Esophagus muscularis mucosa (tissue), 4 donors: ENCODE results near the gene PPM1B. TPM values are rescaled to one million over a fixed set of nuclear protein-coding genes. Genes with fewer than 3 reads are reported as not detected.

Experiments
- DNase-seq: peaks from one replicate; pipeline ENCODE4 v3.0.0-alpha.2; 2017; ENCODE audit errors: extremely low spot score
- H3K27ac ChIP-seq, 4 donors: fragments of 200-600 bp; sonication (generic); replicated peaks in 1 of 4; 1 replicate in 3 of 4; 2 replicates in 1 of 4; pipeline ENCODE4 v1.5.1; 2016 to 2019; ENCODE audit warnings: mild to moderate bottlenecking in 1 of 4
- H3K27me3 ChIP-seq, 4 donors: fragments of 200-600 bp; sonication (generic); one replicate each; pipeline versions ENCODE4 v1.5.1 to v1.6.0; 2016 to 2019
- H3K36me3 ChIP-seq, 4 donors: fragments of 200-600 bp; sonication (generic); one replicate each; pipeline ENCODE4 v1.5.1; 2016 to 2019
- H3K4me1 ChIP-seq, 4 donors: fragments of 200-600 bp; sonication (generic); one replicate each; pipeline ENCODE4 v1.5.1; 2016 to 2019
- H3K4me3 ChIP-seq, 4 donors: fragments of 200-600 bp; sonication (generic); 1 replicate in 2 of 4; 2 replicates in 2 of 4; pipeline ENCODE4 v1.5.1; 2016 to 2019; ENCODE audit warnings: mild to moderate bottlenecking in 4 of 4, moderate library complexity in 1 of 4
- H3K9me3 ChIP-seq, 4 donors: fragments of 200-600 bp; sonication (generic); 1 replicate in 3 of 4; 2 replicates in 1 of 4; pipeline ENCODE4 v1.5.1; 2016 to 2019
- CTCF ChIP-seq, 3 experiments: fragments of 200-600 bp in 2 of 3; fragments of 450-650 bp in 1 of 3; sonication (generic) in 2 of 3; IDR thresholded peaks; one replicate each; pipeline ENCODE4 v1.5.1; 2017 to 2019; ENCODE audit warnings: antibody characterized with exemption in 3 of 3, mild to moderate bottlenecking in 2 of 3, moderate library complexity in 1 of 3
- EP300 ChIP-seq: sonication (generic); formaldehyde crosslinking; IDR thresholded peaks from one replicate; pipeline ENCODE4 v1.6.1; 2017; ENCODE audit warnings: antibody characterized with exemption
- POLR2A ChIP-seq: fragments of 450-650 bp; IDR thresholded peaks from one replicate; pipeline ENCODE4 v1.6.1; 2017; ENCODE audit warnings: antibody characterized with exemption, moderate library complexity, mild to moderate bottlenecking, low read depth
- POLR2AphosphoS5 ChIP-seq, 2 donors: sonication (generic); formaldehyde crosslinking; IDR thresholded peaks; one replicate each; pipeline ENCODE4 v1.6.1; 2017; ENCODE audit warnings: antibody characterized with exemption in 2 of 2
- WGBS: methylation state at CpG from one replicate; pipeline ENCODE4 v1.1.5; 2018; 5-methylcytosine and 5-hydroxymethylcytosine counted together
- intact Hi-C: fragments of 100-400 bp; cut with DNase I; formaldehyde crosslinking; loops from one replicate; pipeline ENCODE4 v1.15.1; 2023
- total RNA-seq, 4 donors: library from RNA; depleted of rRNA; stranded (reverse); fragments of >200 nt; gene quantifications; one replicate each; pipeline versions ENCODE4 v1.1.0 to v1.2.1, GENCODE V29; 2016

The PPM1B gene
- total RNA-seq, 4 donors from 2014 or later: 61.4 to 92.7 (median 75.8) TPM

GRCh38 chr2:44187251-44187650 is 18.6 kb downstream of the PPM1B start:
- 94% methylated on average over 4 of the region's 4 CpGs for WGBS
- no peak overlapping the region for H3K4me3 ChIP-seq
- TF ChIP-seq POLR2AphosphoS5 (IDR thresholded peaks at IDR 0.05): no peak
- TF ChIP-seq EP300: no peak
- TF ChIP-seq POLR2A: no peak
- no peak for TF ChIP-seq CTCF (IDR thresholded peaks at IDR 0.05)
- intact Hi-C loops: no loop called here
- no peaks in the 10 kb centered on the region for H3K27me3 ChIP-seq
- H3K36me3 ChIP-seq: no peaks in the 10 kb centered on the region
- no peak for DNase-seq
- no peak overlapping the region for H3K27ac ChIP-seq
- no peaks in the 10 kb centered on the region for H3K9me3 ChIP-seq
- peaks cover 10 to 80% (median 66%) of the 10 kb centered on the region in 4 donors for H3K4me1 ChIP-seq

GRCh38 chr2:44188696-44189095 is 20.0 kb downstream of the PPM1B start:
- Histone ChIP-seq H3K27ac (no peak overlapping the region), H3K36me3 (no peaks in the 10 kb centered on the region), H3K4me3 (no peak overlapping the region), H3K9me3 (no peaks in the 10 kb centered on the region), H3K27me3 (no peaks in the 10 kb centered on the region), H3K4me1 (peaks cover 10 to 70% (median 63%) of the 10 kb centered on the region in 4 donors)
- 91% methylated on average over 3 of the region's 3 CpGs for WGBS
- no peak for TF ChIP-seq EP300
- no peak for TF ChIP-seq POLR2A
- no peak for TF ChIP-seq CTCF (IDR thresholded peaks at IDR 0.05)
- no peak for TF ChIP-seq POLR2AphosphoS5 (IDR thresholded peaks at IDR 0.05)
- intact Hi-C loops: no loop called here
- DNase-seq: no peak

DNA sequence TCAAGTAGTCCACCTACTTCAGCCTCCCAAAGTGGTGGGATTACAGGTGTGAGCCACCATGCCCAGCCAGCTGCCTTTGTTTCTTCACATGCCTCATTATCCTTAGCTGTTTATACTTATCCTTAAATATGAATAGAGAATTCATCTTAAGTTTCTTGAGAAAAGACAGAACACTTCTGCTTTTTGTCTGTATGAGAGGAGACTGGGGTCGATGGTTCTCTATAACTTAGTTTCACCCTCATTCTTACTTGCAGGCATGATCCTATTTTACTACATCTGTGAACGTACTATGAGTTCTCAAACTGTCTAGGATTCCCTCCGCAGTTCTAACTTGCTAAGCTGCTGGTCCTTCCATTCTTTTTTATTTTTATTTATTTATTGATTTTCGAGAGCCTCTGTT is 20.4 kb downstream of the PPM1B start:
- Histone ChIP-seq H3K9me3 (no peaks in the 10 kb centered on the region), H3K36me3 (no peaks in the 10 kb centered on the region), H3K4me1 (peaks cover 10 to 66% (median 59%) of the 10 kb centered on the region in 4 donors), H3K27ac (no peak overlapping the region), H3K27me3 (no peaks in the 10 kb centered on the region), H3K4me3 (no peak overlapping the region)
- TF ChIP-seq POLR2A (no peak), EP300 (no peak)
- WGBS: 87% methylated on average over 4 of the region's 4 CpGs
- DNase-seq: no peak
- intact Hi-C loops: no loop called here

GRCh38 chr2:44190526-44190925 is 21.9 kb downstream of the PPM1B start:
- Histone ChIP-seq H3K4me1 (peaks cover 2 to 52% (median 48%) of the 10 kb centered on the region in 4 donors), H3K9me3 (no peaks in the 10 kb centered on the region), H3K36me3 (peaks cover 0 to 5% (median 0%) of the 10 kb centered on the region in 4 donors), H3K27me3 (no peaks in the 10 kb centered on the region), H3K27ac (no peak overlapping the region), H3K4me3 (no peak overlapping the region)
- TF ChIP-seq CTCF (IDR thresholded peaks at IDR 0.05) (no peak), POLR2A (no peak), POLR2AphosphoS5 (IDR thresholded peaks at IDR 0.05) (no peak), EP300 (no peak)
- intact Hi-C loops: no loop called here
- no peak for DNase-seq
- 91% methylated on average over 3 of the region's 3 CpGs for WGBS

DNA sequence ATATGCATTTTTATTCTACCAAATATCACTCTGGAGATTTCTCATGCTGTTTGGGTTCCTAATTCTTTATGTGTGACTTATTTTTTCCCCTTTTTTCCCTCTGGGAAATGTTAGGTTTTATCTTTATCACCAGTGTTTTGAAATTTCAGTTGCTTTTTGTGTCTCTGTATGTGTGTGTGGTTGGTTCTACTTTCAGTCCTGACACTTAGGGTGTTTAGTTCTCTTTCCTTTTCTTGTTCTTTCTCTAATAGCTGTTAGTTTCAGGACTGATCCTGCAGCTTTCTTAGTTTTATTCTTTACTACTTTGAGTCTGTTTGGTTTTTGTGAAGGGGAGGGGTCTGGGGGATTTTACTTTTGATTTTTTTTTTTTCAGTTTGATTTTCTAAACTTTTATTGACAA is 23.1 kb downstream of the PPM1B start:
- Histone ChIP-seq H3K27ac (no peak overlapping the region), H3K36me3 (peaks cover 0 to 5% (median 0%) of the 10 kb centered on the region in 4 donors), H3K4me3 (no peak overlapping the region), H3K4me1 (peaks cover 0 to 49% (median 35%) of the 10 kb centered on the region in 4 donors), H3K27me3 (no peaks in the 10 kb centered on the region), H3K9me3 (no peaks in the 10 kb centered on the region)
- DNase-seq: no peak
- intact Hi-C loops: no loop called here
- TF ChIP-seq EP300: no peak
- TF ChIP-seq POLR2A: no peak
- TF ChIP-seq POLR2AphosphoS5 (IDR thresholded peaks at IDR 0.05): no peak
- TF ChIP-seq CTCF (IDR thresholded peaks at IDR 0.05): no peak
